ENCODE results near the gene TAF10. TPM values are rescaled to one million over a fixed set of nuclear protein-coding genes. Genes with fewer than 3 reads are reported as not detected.

TAF10 gene
- polyA plus RNA-seq, 1 experiment = 205 TPM

GRCh38 chr11:6653656-6654055 is 41.6 kb upstream of the TAF10 start:
- POLR2A ChIA-PET = no interaction called here
- CTCF ChIA-PET = no interaction called here

GRCh38 chr11:6653097-6653496 is 41.1 kb upstream of the TAF10 start:
- TF ChIP-seq, protein P1, sequence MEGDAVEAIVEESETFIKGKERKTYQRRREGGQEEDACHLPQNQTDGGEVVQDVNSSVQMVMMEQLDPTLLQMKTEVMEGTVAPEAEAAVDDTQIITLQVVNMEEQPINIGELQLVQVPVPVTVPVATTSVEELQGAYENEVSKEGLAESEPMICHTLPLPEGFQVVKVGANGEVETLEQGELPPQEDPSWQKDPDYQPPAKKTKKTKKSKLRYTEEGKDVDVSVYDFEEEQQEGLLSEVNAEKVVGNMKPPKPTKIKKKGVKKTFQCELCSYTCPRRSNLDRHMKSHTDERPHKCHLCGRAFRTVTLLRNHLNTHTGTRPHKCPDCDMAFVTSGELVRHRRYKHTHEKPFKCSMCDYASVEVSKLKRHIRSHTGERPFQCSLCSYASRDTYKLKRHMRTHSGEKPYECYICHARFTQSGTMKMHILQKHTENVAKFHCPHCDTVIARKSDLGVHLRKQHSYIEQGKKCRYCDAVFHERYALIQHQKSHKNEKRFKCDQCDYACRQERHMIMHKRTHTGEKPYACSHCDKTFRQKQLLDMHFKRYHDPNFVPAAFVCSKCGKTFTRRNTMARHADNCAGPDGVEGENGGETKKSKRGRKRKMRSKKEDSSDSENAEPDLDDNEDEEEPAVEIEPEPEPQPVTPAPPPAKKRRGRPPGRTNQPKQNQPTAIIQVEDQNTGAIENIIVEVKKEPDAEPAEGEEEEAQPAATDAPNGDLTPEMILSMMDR (IDR thresholded peaks at IDR 0.05; ENCODE audit: insufficient read depth, low read depth, low read length) = no peak
- Histone ChIP-seq H3K36me3 (ENCODE audit: control insufficient read depth, insufficient read depth, low read length) (no peaks in the 10 kb centered on the region), H3K27me3 (ENCODE audit: control insufficient read depth, insufficient read depth, low read length) (peaks cover 2% of the 10 kb centered on the region), H3K4me3 (ENCODE audit: low read depth, low read length) (no peak overlapping the region)
- DNase-seq (ENCODE audit: low read depth) = no peak
- CTCF ChIA-PET = interaction anchor here (0.6 to 1.7 kb wide), 3 partner anchors 18 to 34 kb away, joined by 3 to 7 read pairs (median 3); partner anchors contain the start of genes MRPL17 and TPP1
- POLR2A ChIA-PET = no interaction called here

More at GRCh38 chr11:6653656-6654055, 41.6 kb upstream of the TAF10 start:
- no peak for DNase-seq (ENCODE audit: low read depth)
- Histone ChIP-seq H3K4me3 (ENCODE audit: low read depth, low read length) (no peak overlapping the region), H3K36me3 (ENCODE audit: control insufficient read depth, insufficient read depth, low read length) (no peaks in the 10 kb centered on the region), H3K27me3 (ENCODE audit: control insufficient read depth, insufficient read depth, low read length) (peaks cover 2% of the 10 kb centered on the region)
- TF ChIP-seq, protein P1 (IDR thresholded peaks at IDR 0.05; ENCODE audit: insufficient read depth, low read depth, low read length) = no peak

DNA sequence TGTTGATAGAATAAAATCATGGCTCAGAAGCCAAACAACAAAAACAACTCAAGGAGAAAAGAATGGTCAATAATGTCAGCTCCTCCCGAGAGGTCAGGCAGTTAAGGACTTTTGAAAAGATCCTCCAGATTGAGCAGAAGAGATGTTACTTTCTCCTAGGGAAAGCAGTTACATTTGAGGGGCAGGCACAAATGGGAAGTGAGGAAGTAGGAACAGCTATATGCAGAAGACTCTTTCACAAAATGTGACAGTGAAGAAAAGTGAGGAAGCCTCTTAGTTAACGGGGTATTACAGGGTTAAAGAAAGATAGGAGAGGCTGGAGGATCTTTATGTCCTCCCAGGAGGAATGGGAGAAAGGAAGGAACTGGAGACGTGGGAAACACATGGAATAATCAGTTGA is 40.2 kb upstream of the TAF10 start:
- TF ChIP-seq, protein P1 (IDR thresholded peaks at IDR 0.05; ENCODE audit: insufficient read depth, low read depth, low read length) = no peak
- Histone ChIP-seq H3K4me3 (ENCODE audit: low read depth, low read length) (no peak overlapping the region), H3K27me3 (ENCODE audit: control insufficient read depth, insufficient read depth, low read length) (peaks cover 2% of the 10 kb centered on the region), H3K36me3 (ENCODE audit: control insufficient read depth, insufficient read depth, low read length) (no peaks in the 10 kb centered on the region)
- no peak for DNase-seq (ENCODE audit: low read depth)
- ChIA-PET CTCF (interaction anchor here (1.2 to 1.7 kb wide), 2 partner anchors 30 to 33 kb away, joined by 3 to 7 read pairs; partner anchors contain the start of genes MRPL17 and TPP1), POLR2A (no interaction called here)

- CTCF ChIA-PET = interaction anchor here (1.8 kb wide), 1 partner anchor 32 kb away, joined by 5 read pairs; the partner anchor contains the start of gene MRPL17
- TF ChIP-seq, protein P1 (IDR thresholded peaks at IDR 0.05; ENCODE audit: insufficient read depth, low read depth, low read length) = no peak
- H3K4me3 ChIP-seq (ENCODE audit: low read depth, low read length) = no peak overlapping the region
- peaks cover 2% of the 10 kb centered on the region for H3K27me3 ChIP-seq (ENCODE audit: control insufficient read depth, insufficient read depth, low read length)
- no peak for DNase-seq (ENCODE audit: low read depth)
- H3K36me3 ChIP-seq (ENCODE audit: control insufficient read depth, insufficient read depth, low read length) = no peaks in the 10 kb centered on the region
- POLR2A ChIA-PET = no interaction called here
Measured at GRCh38 chr11:6650980-6651379, 39.0 kb upstream of the TAF10 start.

- H3K27me3 ChIP-seq (ENCODE audit: control insufficient read depth, insufficient read depth, low read length) = peaks cover 2% of the 10 kb centered on the region
- CTCF ChIA-PET = interaction anchor here (1.1 to 1.8 kb wide), 2 partner anchors 18 to 33 kb away, joined by 3 to 5 read pairs; partner anchors contain the start of gene MRPL17
- no peak overlapping the region for H3K4me3 ChIP-seq (ENCODE audit: low read depth, low read length)
- no peak for DNase-seq (ENCODE audit: low read depth)
- TF ChIP-seq, protein P1 (IDR thresholded peaks at IDR 0.05; ENCODE audit: insufficient read depth, low read depth, low read length) = no peak
- POLR2A ChIA-PET = interaction anchor here (0.6 kb wide), 1 partner anchor 28 kb away, joined by 4 read pairs; no protein-coding TSS in a partner anchor
- H3K36me3 ChIP-seq (ENCODE audit: control insufficient read depth, insufficient read depth, low read length) = no peaks in the 10 kb centered on the region
Measured at GRCh38 chr11:6650104-6650503, 38.1 kb upstream of the TAF10 start.

Data from BJ (cell line).